Measurements from ENCODE around the gene TRPM3.

TRPM3 gene

DNA sequence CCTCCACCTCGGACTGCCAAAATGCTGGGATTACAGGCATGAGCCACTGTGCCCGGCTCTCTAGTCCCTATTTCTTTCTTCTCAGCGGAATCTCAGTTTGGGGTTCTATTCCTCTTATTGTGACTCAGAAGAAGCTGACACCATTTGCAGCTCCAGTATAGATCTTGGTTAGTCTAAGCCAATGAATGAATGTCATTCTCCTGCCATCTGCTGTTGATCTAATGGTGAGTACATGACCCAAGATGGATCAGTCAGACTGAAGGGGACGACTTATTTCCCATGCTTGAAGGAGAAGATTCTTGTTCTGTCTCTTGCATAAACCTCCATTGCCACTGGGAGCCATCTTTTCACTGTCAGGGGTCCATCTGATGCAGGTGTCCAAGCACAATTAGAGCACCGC lies 630.9 kb downstream of the TRPM3 start:
- no peak overlapping the region for H3K4me3 ChIP-seq (ENCODE audit: low read depth, low read length)
- TF ChIP-seq, protein P1, sequence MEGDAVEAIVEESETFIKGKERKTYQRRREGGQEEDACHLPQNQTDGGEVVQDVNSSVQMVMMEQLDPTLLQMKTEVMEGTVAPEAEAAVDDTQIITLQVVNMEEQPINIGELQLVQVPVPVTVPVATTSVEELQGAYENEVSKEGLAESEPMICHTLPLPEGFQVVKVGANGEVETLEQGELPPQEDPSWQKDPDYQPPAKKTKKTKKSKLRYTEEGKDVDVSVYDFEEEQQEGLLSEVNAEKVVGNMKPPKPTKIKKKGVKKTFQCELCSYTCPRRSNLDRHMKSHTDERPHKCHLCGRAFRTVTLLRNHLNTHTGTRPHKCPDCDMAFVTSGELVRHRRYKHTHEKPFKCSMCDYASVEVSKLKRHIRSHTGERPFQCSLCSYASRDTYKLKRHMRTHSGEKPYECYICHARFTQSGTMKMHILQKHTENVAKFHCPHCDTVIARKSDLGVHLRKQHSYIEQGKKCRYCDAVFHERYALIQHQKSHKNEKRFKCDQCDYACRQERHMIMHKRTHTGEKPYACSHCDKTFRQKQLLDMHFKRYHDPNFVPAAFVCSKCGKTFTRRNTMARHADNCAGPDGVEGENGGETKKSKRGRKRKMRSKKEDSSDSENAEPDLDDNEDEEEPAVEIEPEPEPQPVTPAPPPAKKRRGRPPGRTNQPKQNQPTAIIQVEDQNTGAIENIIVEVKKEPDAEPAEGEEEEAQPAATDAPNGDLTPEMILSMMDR (IDR thresholded peaks at IDR 0.05; ENCODE audit: borderline replicate concordance, insufficient read depth, low read depth, low read length) = no peak

DNA sequence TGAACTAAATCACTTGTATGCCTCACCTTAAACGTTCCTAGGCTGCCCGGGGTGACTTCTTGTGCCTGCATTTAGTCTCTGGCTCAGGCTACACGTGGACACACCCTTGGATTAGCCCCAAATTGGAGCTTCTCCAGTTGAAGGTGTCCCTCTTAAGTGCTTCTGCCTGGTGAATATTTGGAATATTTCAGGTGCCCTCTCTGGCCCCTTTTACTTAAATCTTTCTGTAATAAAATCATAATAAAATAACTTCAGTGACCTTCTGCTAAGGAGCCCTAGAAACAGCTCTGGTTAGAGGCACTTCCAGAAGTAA lies 632.7 kb downstream of the TRPM3 start:
- TF ChIP-seq, protein P1 (IDR thresholded peaks at IDR 0.05; ENCODE audit: borderline replicate concordance, insufficient read depth, low read depth, low read length) = no peak
- H3K4me3 ChIP-seq (ENCODE audit: low read depth, low read length) = no peak overlapping the region

DNA sequence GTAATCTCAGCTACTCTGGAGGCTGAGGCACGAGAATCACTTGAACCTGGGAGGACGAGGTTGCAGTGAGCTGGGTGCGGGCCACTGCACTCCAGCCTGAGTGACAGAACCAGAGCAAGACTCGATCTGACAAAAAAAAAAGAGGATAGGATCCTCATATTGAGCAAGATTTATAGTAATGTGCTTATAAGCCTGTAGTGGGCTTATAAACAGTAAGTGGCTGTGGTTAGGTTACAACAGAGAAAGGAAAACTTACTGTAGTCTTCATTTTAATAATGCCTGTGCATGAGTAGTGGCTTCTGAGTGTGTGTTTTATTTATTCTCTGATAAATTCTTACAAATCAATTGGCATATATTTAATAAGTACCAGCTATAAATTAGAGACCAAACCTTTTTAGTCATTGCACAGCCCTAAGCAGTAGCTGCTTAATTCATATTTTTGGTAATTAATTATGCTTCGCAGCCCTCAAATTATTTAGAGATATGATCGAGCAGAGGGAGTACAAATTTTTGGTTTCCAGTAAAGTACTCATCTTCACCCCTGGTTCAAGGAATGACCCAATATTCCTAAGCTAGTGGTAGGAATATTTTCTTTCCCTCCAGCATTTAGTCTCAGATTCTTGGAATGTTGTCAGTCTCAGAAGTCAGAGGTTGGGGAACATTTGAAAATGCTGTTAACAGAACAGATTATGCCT lies 633.2 kb downstream of the TRPM3 start:
- TF ChIP-seq, protein P1 (IDR thresholded peaks at IDR 0.05; ENCODE audit: borderline replicate concordance, insufficient read depth, low read depth, low read length) = no peak
- H3K4me3 ChIP-seq (ENCODE audit: low read depth, low read length) = no peak overlapping the region

DNA sequence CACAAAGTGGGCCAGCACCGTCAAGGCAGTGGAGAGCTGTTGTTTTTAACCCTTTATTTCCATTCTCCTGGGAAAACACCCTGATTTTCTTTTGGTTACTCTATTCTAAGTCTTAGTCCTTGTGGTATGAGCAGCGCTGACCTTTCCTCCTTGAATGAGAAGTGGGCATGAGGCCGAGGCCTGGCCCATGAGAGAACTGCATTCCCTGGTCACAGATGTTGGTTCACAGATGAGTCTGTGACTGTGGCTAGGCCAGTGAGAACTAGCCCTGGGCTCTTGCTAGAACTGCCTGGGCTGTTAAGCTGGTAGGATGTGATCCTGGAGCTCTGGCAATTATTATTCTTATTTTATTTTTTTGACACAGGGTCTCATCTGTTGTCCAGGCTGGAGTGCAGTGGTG lies 635.3 kb downstream of the TRPM3 start:
- H3K4me3 ChIP-seq (ENCODE audit: low read depth, low read length) = no peak overlapping the region
- TF ChIP-seq, protein P1 (IDR thresholded peaks at IDR 0.05; ENCODE audit: borderline replicate concordance, insufficient read depth, low read depth, low read length) = no peak

DNA sequence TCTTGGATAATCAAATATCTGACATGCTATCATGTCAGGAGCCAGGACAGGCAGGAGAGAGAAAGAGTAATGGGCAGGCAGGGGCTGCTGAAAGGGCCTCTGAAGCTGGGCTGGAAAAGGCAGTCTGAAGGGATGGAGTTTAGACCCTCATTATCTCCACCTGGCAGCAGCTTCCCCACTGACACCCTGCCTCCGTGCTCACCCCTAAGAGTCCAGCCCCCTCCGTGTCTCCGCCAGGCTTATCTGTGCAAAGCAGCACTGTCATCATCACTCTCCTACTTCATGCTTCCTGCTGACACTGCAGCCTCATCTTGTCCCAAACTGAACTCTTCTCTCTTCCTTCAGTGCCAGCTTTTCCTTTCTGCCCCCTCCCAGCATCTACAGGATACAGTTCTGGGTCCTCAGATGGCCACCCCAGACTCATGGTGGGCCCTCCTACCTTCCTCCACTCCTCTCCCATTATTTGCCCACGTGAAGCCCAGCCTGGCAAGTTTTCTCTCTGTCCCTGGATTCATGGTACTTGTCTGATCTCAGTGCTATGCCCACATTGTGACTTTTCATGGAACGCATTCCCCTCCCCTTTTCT lies 636.1 kb downstream of the TRPM3 start:
- no peak overlapping the region for H3K4me3 ChIP-seq (ENCODE audit: low read depth, low read length)
- TF ChIP-seq, protein P1 (IDR thresholded peaks at IDR 0.05; ENCODE audit: borderline replicate concordance, insufficient read depth, low read depth, low read length) = no peak

DNA sequence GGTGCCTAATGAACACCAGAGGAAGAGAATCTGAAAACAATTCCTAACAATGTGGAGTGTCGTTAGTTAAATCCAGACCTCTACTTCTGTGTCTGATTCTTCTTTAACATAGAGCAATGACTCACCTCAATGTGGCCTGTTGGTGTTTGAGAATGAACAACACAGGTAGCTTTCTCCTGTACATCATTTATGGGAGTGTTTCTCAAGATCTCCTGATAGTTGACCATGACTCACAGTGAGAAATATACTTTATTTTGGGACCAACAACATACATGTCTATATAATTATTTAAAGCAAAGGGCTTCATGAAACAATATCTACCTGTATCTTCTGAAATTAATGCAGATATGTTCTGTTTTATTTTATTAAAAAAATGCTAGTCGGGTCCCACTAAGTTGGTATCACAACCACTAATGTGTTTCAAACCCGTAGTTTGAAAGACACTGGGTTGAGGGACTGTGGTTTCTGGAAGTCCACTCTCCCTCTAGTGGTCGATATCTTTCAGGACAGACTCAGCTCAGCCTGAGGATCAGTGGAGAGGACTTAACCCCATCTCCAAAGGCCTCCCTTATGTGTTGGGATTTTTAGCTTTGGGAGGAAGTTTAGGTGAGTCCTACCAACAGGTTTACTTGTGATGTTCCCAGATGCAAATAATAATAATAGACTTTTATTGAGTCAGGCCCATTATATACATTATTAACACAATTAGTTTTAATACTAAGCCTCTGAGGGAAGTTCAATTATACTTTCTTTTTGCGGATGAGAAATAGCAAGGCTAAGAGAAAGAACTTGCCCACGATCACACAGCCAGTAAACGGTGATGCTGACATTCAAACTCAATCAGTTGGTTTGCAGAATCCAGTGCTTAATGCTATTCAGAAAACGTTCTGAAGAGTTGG lies 636.9 kb downstream of the TRPM3 start:
- TF ChIP-seq, protein P1 (IDR thresholded peaks at IDR 0.05; ENCODE audit: borderline replicate concordance, insufficient read depth, low read depth, low read length) = peak; percentile 62
- H3K4me3 ChIP-seq (ENCODE audit: low read depth, low read length) = no peak overlapping the region
